Liver (tissue), 9 donors: ENCODE data around the gene NCOA3. TPM values are rescaled to one million over a fixed set of nuclear protein-coding genes. Genes with fewer than 3 reads are reported as not detected.

Source experiments
- DNase-seq: peaks from one replicate; pipeline ENCODE4 v3.0.0-alpha.2; 2017; ENCODE audit warnings: low spot score
- H3K27ac ChIP-seq, 2 donors: one replicate each; pipeline ENCODE4 v1.7.0; 2013; ENCODE audit warnings: inconsistent platforms in 2 of 2, low read length in 2 of 2, control low read depth in 1 of 2, low read depth in 1 of 2, mild to moderate bottlenecking in 1 of 2
- H3K27me3 ChIP-seq, 4 donors: one replicate each; pipeline versions ENCODE4 v1.6.1 to v1.7.0; 2013; ENCODE audit warnings: low read length in 3 of 4, inconsistent platforms in 1 of 4, mild to moderate bottlenecking in 1 of 4, moderate library complexity in 1 of 4; ENCODE audit not compliant: control insufficient read depth in 4 of 4, insufficient read depth in 4 of 4
- H3K36me3 ChIP-seq, 4 donors: one replicate each; pipeline versions ENCODE4 v1.6.1 to v1.7.0; 2013; ENCODE audit warnings: low read length in 3 of 4, mild to moderate bottlenecking in 3 of 4, low read depth in 1 of 4, moderate library complexity in 1 of 4; ENCODE audit not compliant: control insufficient read depth in 4 of 4, insufficient read depth in 3 of 4
- H3K4me1 ChIP-seq, 4 donors: one replicate each; pipeline versions ENCODE4 v1.6.1 to v1.7.0; 2013; ENCODE audit warnings: low read length in 3 of 4, mild to moderate bottlenecking in 3 of 4, moderate library complexity in 1 of 4; ENCODE audit not compliant: control insufficient read depth in 4 of 4, insufficient read depth in 4 of 4
- H3K4me3 ChIP-seq, 3 donors: one replicate each; pipeline versions ENCODE4 v1.6.1 to v1.7.0; 2013; ENCODE audit warnings: low read length in 3 of 3, control low read depth in 1 of 3, low read depth in 1 of 3, mild to moderate bottlenecking in 1 of 3
- H3K9ac ChIP-seq, 2 donors: one replicate each; pipeline ENCODE4 v1.7.0; 2013; ENCODE audit warnings: low read length in 2 of 2, mild to moderate bottlenecking in 2 of 2, moderate library complexity in 2 of 2, control low read depth in 1 of 2, low read depth in 1 of 2
- H3K9me3 ChIP-seq, 4 donors: one replicate each; pipeline versions ENCODE4 v1.6.1 to v1.7.0; 2013; ENCODE audit warnings: low read length in 3 of 4; ENCODE audit not compliant: control insufficient read depth in 4 of 4
- ATF3 ChIP-seq: IDR thresholded peaks from 2 replicates; pipeline ENCODE4 v1.6.1; 2016; ENCODE audit warnings: antibody characterized with exemption
- CTCF ChIP-seq: fragments of 150-350 bp; IDR thresholded peaks from 2 replicates; pipeline ENCODE4 v1.5.1; 2017; ENCODE audit warnings: improper control_type of control experiment, low read depth, low read length; ENCODE audit not compliant: missing input control
- EGR1 ChIP-seq, 2 donors: IDR thresholded peaks; 2 replicates each; pipeline ENCODE4 v1.6.1; 2016 to 2018; ENCODE audit warnings: antibody characterized with exemption in 2 of 2, low read depth in 2 of 2
- FOXA1 ChIP-seq: IDR thresholded peaks from 2 replicates; pipeline ENCODE4 v1.6.1; 2016; ENCODE audit warnings: antibody characterized with exemption
- FOXA2 ChIP-seq: IDR thresholded peaks from 2 replicates; pipeline ENCODE4 v1.6.1; 2016; ENCODE audit warnings: antibody characterized with exemption
- GABPA ChIP-seq, 2 donors: IDR thresholded peaks in 1 of 2; conservative IDR thresholded peaks in 1 of 2; 2 replicates each; pipeline ENCODE4 v1.6.1; 2016; ENCODE audit warnings: antibody characterized with exemption in 2 of 2, mild to moderate bottlenecking in 1 of 2, moderate library complexity in 1 of 2
- HNF4A ChIP-seq, 2 donors: conservative IDR thresholded peaks; 2 replicates each; pipeline ENCODE4 v1.6.1; 2016; ENCODE audit warnings: antibody characterized with exemption in 2 of 2, mild to moderate bottlenecking in 2 of 2
- HNF4G ChIP-seq: IDR thresholded peaks from 2 replicates; pipeline ENCODE4 v1.6.1; 2016; ENCODE audit warnings: antibody characterized with exemption
- JUND ChIP-seq, 2 donors: IDR thresholded peaks; 2 replicates each; pipeline ENCODE4 v1.6.1; 2016; ENCODE audit warnings: antibody characterized with exemption in 2 of 2
- NR2F2 ChIP-seq: IDR thresholded peaks from 2 replicates; pipeline ENCODE4 v1.6.1; 2016; ENCODE audit warnings: antibody characterized with exemption
- RAD21 ChIP-seq, 2 donors: IDR thresholded peaks; 2 replicates each; pipeline ENCODE4 v1.6.1; 2016; ENCODE audit warnings: antibody characterized with exemption in 2 of 2, mild to moderate bottlenecking in 2 of 2
- RXRA ChIP-seq, 2 donors: IDR thresholded peaks; 2 replicates each; pipeline ENCODE4 v1.6.1; 2017 to 2018; ENCODE audit warnings: antibody characterized with exemption in 2 of 2, mild to moderate bottlenecking in 1 of 2
- SP1 ChIP-seq: IDR thresholded peaks from 2 replicates; pipeline ENCODE4 v1.6.1; 2018; ENCODE audit warnings: antibody characterized with exemption, mild to moderate bottlenecking
- TAF1 ChIP-seq: conservative IDR thresholded peaks from 2 replicates; pipeline ENCODE4 v1.6.1; 2016; ENCODE audit warnings: antibody characterized with exemption, mild to moderate bottlenecking
- YY1 ChIP-seq: IDR thresholded peaks from 2 replicates; pipeline ENCODE4 v1.6.1; 2016; ENCODE audit warnings: antibody characterized with exemption, mild to moderate bottlenecking
- WGBS: extraction: QIAGEN DNeasy Blood & Tissue Kit; methylation state at CpG from one replicate; pipeline ENCODE4 v1.1.7; 2013; 5-methylcytosine and 5-hydroxymethylcytosine counted together
- polyA plus RNA-seq, 2 donors: library from polyadenylated mRNA; stranded (reverse) in 1 of 2; unstranded in 1 of 2; fragments of 200-250 nt in 1 of 2; fragments of >200 nt in 1 of 2; fragmentation: Nextera tagmentation in 1 of 2; extraction: Ambion mirVana in 1 of 2; gene quantifications; one replicate each; pipeline versions ENCODE4 v1.2.1 to v1.2.3, GENCODE V29; 2013 to 2015
- total RNA-seq, 2 donors: library from RNA; depleted of rRNA; stranded (reverse); fragments of >200 nt; gene quantifications; one replicate each; pipeline ENCODE4 v1.2.3, GENCODE V29; 2014
- TF ChIP-seq, protein P1 (sequence below): IDR thresholded peaks from 2 replicates; pipeline ENCODE4 v1.6.1; 2016; ENCODE audit warnings: antibody characterized with exemption
- TF ChIP-seq, protein P2 (sequence below): IDR thresholded peaks from 2 replicates; pipeline ENCODE4 v1.6.1; 2016; ENCODE audit warnings: antibody characterized with exemption, mild to moderate bottlenecking
- TF ChIP-seq, protein P3 (sequence below): IDR thresholded peaks from 2 replicates; pipeline ENCODE4 v1.6.1; 2016; ENCODE audit warnings: antibody characterized with exemption
- donor health status: healthy.
- donor health status: healthy.
- donor health status: healthy.
- donor health status: healthy.
- donor health status: healthy.

Gene NCOA3
- total and polyA plus RNA-seq, 4 donors, result 3.8 to 18.2 (median 8.9) TPM

- WGBS, result 97% methylated on average over 3 of the region's 3 CpGs
- H3K27me3 ChIP-seq, result no peaks in the 10 kb centered on the region
- no peak for TF ChIP-seq CTCF
- H3K9me3 ChIP-seq, result no peaks in the 10 kb centered on the region
- no peak overlapping the region for H3K9ac ChIP-seq
- H3K27ac ChIP-seq, result no peak overlapping the region
- H3K36me3 ChIP-seq, result no peaks in the 10 kb centered on the region
- no peak overlapping the region for H3K4me3 ChIP-seq
- no peak for DNase-seq
- H3K4me1 ChIP-seq, result peaks cover 0 to 2% (median 0%) of the 10 kb centered on the region in 4 donors
Measured at GRCh38 chr20:47549671-47550070, 48.0 kb downstream of the NCOA3 start.

GRCh38 chr20:47551222-47551621 lies 49.5 kb downstream of the NCOA3 start:
- 73% methylated on average over 5 of the region's 5 CpGs for WGBS
- H3K27me3 ChIP-seq, result no peaks in the 10 kb centered on the region
- H3K27ac ChIP-seq, result no peak overlapping the region
- TF ChIP-seq NR2F2 (no peak), GABPA (IDR thresholded peaks at IDR 0.05 in 1 of 2, conservative IDR thresholded peaks at IDR 0.05 in 1 of 2) (no peak), FOXA2 (no peak), CTCF (no peak), RXRA (IDR thresholded peaks at IDR 0.05) (no peak), SP1 (no peak), JUND (IDR thresholded peaks at IDR 0.05) (no peak), RAD21 (IDR thresholded peaks at IDR 0.05) (no peak), EGR1 (IDR thresholded peaks at IDR 0.05; ENCODE audit: low read depth in 2 of 2) (no peak), HNF4G (no peak), TAF1 (no peak), ATF3 (no peak), FOXA1 (no peak), YY1 (no peak), HNF4A (conservative IDR thresholded peaks at IDR 0.05) (no peak)
- TF ChIP-seq, protein P1, sequence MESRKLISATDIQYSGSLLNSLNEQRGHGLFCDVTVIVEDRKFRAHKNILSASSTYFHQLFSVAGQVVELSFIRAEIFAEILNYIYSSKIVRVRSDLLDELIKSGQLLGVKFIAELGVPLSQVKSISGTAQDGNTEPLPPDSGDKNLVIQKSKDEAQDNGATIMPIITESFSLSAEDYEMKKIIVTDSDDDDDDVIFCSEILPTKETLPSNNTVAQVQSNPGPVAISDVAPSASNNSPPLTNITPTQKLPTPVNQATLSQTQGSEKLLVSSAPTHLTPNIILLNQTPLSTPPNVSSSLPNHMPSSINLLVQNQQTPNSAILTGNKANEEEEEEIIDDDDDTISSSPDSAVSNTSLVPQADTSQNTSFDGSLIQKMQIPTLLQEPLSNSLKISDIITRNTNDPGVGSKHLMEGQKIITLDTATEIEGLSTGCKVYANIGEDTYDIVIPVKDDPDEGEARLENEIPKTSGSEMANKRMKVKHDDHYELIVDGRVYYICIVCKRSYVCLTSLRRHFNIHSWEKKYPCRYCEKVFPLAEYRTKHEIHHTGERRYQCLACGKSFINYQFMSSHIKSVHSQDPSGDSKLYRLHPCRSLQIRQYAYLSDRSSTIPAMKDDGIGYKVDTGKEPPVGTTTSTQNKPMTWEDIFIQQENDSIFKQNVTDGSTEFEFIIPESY, result no peak
- TF ChIP-seq, protein P2, sequence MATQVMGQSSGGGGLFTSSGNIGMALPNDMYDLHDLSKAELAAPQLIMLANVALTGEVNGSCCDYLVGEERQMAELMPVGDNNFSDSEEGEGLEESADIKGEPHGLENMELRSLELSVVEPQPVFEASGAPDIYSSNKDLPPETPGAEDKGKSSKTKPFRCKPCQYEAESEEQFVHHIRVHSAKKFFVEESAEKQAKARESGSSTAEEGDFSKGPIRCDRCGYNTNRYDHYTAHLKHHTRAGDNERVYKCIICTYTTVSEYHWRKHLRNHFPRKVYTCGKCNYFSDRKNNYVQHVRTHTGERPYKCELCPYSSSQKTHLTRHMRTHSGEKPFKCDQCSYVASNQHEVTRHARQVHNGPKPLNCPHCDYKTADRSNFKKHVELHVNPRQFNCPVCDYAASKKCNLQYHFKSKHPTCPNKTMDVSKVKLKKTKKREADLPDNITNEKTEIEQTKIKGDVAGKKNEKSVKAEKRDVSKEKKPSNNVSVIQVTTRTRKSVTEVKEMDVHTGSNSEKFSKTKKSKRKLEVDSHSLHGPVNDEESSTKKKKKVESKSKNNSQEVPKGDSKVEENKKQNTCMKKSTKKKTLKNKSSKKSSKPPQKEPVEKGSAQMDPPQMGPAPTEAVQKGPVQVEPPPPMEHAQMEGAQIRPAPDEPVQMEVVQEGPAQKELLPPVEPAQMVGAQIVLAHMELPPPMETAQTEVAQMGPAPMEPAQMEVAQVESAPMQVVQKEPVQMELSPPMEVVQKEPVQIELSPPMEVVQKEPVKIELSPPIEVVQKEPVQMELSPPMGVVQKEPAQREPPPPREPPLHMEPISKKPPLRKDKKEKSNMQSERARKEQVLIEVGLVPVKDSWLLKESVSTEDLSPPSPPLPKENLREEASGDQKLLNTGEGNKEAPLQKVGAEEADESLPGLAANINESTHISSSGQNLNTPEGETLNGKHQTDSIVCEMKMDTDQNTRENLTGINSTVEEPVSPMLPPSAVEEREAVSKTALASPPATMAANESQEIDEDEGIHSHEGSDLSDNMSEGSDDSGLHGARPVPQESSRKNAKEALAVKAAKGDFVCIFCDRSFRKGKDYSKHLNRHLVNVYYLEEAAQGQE, result no peak
- TF ChIP-seq, protein P3, sequence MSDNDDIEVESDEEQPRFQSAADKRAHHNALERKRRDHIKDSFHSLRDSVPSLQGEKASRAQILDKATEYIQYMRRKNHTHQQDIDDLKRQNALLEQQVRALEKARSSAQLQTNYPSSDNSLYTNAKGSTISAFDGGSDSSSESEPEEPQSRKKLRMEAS, result no peak
- H3K36me3 ChIP-seq, result no peaks in the 10 kb centered on the region
- no peaks in the 10 kb centered on the region for H3K9me3 ChIP-seq
- peaks cover 0 to 2% (median 0%) of the 10 kb centered on the region in 4 donors for H3K4me1 ChIP-seq
- no peak for DNase-seq
- H3K4me3 ChIP-seq, result no peak overlapping the region
- H3K9ac ChIP-seq, result no peak overlapping the region
